Raji (cell line): ENCODE data around the gene FOXP2.

Source experiments
- POLR2A ChIP-seq: IDR thresholded peaks from 2 replicates; pipeline ENCODE4 v1.6.1; 2011; ENCODE audit warnings: low read depth, low read length, control low read depth; ENCODE audit not compliant: insufficient read depth

FOXP2 gene

DNA sequence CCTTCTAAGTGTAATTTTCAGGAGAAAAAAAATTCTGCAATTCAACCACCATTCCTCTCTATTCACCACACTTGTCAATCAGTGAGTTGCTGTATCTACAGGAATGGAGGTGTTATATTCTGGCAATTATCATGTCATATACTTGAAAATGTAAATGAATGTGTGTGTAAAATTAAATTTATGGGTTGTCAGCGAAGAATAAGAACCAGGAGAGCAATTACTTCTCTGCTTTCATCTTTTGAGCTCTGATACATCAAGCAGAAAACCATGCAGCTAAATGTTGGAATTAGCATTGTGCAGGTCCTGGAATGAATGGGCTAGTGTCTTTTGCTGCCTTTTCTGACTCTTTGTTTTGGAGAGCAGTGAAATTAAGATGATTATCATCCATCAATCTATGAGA lies 207.6 kb downstream of the FOXP2 start:
- TF ChIP-seq POLR2A = no peak

DNA sequence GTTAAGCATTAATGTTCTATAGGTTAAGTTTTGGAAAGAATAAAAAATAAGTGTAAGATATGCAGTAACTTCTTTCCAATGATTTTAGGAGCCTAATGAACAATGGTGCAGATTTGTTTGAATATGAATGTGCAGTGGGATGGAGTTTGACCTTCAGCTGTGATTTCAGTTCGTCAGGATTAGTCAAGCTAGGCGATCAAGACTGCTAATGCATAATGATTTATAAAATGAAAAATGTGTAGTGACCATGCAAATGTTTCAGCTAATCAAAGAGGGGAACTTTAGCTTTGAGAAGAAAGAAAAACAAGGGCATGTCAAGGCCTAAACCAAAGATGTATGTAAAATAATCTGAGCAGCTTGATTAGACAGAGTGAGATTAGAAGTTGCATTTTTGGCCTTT lies 208.5 kb downstream of the FOXP2 start:
- no peak for TF ChIP-seq POLR2A

DNA sequence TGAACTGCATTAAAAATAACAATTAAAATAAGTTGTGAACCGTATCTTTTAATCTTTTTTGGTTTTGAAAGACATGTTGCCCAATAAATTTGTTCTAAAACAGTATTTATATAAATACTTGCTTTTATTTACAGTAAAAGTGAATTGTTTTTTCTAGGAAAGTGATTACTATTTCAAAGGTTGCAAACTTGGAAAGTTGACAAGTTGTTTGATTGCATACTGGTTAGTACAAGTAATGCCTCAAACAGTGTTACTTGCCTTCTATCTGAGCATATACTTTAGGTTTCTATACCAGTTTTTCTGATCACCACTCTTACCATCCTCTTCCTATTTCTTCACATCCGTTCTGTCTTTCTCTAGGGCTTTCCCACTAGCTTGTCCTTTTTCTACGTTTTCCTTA lies 212.6 kb downstream of the FOXP2 start:
- TF ChIP-seq POLR2A = no peak

DNA sequence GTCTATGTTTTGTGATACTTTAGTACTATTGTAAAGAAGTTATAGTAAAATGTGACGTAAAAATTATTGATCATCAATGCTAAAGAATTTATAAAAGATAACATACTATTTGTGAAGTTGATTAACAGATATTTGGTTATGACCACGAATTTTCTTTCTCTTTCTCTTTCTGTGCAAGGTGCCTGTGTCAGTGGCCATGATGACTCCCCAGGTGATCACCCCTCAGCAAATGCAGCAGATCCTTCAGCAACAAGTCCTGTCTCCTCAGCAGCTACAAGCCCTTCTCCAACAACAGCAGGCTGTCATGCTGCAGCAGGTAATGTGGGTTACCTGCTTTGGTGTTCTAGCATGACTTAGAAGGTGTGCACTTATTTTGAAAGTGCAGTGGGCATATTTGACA lies 213.7 kb downstream of the FOXP2 start:
- TF ChIP-seq POLR2A = no peak

DNA sequence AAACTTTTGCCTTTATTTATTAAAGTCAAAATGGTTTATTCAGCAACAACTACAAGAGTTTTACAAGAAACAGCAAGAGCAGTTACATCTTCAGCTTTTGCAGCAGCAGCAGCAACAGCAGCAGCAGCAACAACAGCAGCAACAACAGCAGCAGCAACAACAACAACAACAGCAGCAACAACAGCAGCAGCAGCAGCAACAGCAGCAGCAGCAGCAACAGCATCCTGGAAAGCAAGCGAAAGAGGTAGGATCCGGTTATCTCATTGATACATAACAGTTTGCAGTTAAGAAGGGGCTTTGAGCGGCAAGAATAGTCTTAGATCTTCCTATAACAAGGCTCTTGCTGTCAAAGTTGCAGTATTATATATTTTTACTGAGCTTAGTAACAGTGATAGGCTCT lies 215.1 kb downstream of the FOXP2 start:
- no peak for TF ChIP-seq POLR2A

DNA sequence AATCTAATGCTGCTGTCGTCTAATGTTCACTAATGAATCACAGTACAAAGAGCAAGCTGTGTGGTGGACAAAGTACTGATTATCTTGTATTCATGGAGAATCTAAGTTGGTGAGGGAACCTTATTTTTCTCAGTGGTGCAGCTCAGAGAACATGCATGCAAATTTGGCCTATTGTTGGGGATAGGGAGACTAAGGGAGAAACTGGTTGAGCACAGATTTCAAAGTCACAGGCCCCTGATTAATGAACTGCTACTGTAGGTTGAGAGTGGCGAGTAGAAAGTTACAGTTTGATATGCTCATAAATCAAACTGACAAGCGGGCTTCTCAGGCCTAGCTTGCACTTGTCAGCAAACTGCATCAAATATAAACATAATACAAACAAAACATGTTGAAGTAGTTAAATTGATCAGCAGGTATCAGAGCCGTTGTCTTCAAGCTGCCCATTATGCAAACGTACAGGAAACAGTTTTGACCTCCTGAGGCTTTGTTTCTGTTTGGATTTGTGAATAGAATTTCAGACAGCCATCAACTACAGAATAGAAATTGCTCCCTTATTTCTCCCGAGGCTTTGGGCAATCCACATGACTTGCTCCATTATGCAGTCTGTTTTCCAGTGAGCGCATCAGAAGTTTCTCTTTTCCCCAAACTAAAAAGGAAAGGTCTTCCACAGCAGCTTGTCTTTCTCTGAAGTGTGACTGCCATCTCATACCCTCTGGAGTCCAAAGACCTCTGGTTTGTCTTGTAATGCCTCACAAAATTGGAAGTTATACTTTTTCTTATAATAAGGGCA lies 215.8 kb downstream of the FOXP2 start:
- no peak for TF ChIP-seq POLR2A

DNA sequence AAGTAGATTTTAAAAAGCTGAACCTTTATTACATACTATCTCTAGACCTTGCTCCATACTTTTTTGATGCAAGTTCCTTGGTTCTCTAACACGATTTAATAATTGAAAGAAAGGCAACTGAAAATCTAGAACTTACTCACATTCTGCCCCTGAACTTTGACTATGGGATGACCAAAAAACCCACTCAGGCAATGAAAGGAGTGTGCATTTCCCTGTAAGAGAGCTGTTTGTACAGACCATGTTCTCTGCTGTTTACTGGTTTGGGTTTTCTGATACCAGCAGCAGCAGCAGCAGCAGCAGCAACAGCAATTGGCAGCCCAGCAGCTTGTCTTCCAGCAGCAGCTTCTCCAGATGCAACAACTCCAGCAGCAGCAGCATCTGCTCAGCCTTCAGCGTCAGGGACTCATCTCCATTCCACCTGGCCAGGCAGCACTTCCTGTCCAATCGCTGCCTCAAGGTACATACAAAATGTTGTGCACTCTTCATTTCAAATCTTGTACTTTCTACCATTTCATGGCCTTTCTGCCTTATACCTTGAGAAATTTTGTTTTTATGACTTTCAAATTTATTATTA lies 216.7 kb downstream of the FOXP2 start:
- TF ChIP-seq POLR2A = no peak

DNA sequence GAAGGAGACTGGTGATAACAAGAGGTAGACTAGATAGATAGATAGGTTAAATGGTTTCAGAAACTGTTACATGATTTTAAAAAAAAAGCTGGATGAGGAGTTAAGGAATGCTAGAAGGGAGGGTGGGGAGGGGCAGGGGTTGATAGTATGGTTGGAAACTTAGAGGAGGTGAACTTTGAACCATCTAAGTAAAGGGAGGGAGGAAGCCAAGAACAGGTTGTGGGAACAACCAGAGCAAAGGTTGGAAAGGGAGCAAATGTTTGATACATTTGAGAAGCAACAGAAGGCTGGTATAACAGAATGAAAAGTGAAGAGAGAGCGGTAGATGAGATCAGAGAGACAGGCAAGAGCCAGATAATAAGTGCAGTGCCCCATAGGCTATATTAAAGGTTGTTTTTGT lies 224.8 kb downstream of the FOXP2 start:
- no peak for TF ChIP-seq POLR2A

DNA sequence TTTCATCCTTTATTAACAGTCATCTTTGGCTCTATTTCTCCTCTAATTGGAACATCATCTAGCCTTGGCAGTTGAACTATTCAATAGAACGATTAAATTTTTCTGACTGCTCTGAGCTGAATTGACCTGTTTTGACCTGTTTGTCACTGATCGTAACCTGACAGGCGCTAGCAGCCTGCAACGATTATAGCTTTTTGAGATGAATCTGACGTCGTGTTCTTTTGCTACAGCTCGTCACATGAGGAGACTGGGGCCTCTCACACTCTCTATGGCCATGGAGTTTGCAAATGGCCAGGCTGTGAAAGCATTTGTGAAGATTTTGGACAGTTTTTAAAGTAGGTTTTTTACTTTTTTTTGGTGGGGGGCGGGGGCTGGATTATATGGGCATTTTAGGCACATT lies 229.8 kb downstream of the FOXP2 start:
- no peak for TF ChIP-seq POLR2A

DNA sequence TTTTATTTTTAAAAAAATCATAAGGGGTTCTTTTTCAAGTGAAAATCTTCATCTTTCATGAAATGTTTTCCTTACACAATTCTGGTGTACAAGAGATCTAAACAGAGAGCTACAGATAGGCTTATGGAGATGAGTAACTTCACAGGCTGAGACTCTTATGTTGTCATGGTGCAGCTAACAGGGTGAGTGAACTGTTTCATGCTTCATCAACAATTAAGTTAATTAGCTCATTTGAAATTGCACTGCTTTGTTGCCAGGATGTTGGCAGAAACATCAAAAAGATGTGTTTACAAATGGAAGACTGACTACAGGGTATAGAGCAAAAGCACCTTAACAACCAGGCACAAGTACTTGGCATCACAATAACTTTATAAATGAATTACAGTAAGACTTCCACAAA lies 230.8 kb downstream of the FOXP2 start:
- no peak for TF ChIP-seq POLR2A

DNA sequence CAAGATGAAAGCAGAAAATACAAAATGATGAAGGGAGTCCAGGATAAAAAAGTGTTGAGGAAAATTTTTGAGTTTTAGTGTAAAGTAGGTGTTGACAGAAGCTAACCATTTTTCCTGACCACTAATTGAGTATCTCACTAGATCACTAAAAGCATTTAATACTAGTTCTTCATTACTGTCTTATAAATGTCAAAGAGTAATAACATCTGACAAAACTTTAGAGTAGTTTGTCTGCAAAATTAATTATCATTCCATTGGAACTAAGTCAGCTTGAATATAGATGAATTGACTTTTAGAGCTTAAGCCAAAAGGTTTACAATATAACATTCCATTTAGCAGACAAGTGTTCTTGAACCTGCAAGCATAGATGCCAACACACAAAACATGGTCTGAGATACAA lies 232.9 kb downstream of the FOXP2 start:
- TF ChIP-seq POLR2A = no peak

DNA sequence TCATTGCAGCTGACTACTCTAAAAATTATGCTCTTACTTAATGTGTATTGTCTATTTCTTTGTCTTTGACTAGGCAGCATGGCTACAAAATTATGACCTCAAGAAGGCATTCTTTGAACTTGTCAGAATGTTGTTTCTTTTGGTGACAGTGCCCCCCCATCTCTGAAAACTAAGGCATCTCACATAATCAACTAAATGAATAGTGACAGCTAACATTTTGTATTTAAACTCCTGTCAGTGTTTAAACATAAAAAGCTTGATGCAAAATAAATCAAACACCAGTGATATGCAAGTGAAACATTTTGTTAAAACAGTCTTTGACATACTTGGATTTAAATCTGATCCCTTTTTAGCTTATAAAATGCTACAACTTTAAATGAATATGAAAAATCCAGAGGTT lies 233.5 kb downstream of the FOXP2 start:
- no peak for TF ChIP-seq POLR2A

DNA sequence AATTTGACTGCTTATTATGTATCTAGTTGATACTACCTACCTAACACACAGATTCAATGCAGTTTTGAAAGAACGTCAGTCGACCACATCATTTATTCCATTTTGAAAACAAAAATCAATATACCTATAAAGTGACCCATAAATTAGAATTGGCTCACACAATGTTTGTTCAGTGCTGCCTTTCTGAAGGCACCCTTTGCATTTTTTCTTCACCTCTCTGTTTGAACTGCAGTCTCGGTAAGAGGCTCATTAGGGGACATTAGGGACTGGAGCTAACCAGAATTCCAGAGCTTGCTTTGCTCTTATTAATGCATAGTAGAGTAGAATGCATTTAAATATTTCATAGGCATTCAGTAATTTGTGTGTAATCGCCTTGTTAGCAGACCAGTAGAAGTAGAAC lies 234.1 kb downstream of the FOXP2 start:
- TF ChIP-seq POLR2A = no peak

DNA sequence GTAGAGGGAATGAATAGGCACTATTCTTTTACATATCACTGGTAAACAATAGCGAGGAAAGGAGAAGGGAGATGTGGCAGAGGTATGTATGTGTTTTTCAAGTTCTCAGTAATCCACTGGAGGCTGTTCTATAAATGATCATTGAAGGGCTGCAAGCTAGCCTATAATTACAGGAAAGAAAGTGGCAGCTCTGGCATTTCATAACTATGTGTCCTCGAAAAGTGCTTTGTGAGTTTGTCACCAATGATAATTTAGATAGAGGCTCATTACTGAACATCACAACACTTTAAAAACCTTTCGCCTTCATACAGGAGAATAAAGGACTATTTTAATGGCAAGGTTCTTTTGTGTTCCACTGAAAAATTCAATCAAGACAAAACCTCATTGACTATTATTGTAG lies 235.1 kb downstream of the FOXP2 start:
- no peak for TF ChIP-seq POLR2A

DNA sequence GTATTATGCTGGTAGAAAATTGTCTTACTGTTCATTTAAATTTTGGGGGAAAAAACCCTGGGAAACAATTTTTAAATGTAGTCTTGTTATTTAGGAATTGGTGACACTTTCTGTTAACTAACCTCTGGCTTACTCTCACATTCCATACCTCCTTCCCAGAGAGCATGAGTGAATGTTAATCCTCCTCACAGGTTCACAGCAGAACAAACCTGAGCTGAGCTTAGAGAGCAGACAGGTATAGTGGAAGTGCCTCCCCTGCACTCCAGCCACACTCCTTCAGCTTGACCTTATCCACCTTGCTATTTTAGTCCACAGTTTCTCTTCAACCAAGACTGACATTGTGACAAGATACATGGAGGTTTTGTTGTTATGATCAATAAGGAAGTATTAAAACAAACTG lies 235.9 kb downstream of the FOXP2 start:
- no peak for TF ChIP-seq POLR2A

DNA sequence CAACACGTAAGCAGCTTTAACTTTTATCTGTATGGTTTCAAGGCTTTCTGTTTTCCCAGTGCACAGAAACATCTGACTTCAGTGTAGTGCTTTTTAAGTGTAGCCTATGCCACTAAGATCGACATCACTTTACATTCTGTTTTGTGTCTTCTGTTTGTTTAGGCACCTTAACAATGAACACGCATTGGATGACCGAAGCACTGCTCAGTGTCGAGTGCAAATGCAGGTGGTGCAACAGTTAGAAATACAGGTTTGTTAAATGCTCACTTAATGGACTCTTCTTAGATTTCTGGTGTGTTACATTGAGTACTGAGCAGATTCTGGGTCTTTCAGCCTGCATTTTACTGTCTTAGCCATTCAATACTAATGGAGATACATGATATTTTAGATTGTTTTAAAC lies 237.4 kb downstream of the FOXP2 start:
- TF ChIP-seq POLR2A = no peak
